Measurements from ENCODE around the gene PFKP. TPM values are rescaled to one million over a fixed set of nuclear protein-coding genes. Genes with fewer than 3 reads are reported as not detected.

PFKP gene
- total RNA-seq, 1 experiment from 2014 or later = 232 TPM

DNA sequence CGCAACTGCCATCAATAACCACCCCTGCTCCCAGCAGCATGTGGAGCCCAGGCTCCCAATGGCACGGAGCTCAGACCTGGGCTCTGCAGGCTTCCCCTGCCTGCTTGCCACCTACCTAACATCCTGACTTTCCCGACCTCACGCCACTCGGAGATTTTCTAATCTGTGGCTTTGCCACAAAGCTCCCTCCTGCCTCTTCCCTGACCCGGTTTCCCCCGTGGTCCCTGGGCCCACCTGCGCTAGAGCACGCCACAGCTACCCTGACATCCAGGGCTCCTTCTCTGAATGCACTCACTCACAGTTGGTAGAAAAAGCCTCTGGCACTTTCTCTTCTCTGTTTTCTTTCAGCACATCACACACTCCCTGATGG is 85.2 kb downstream of the PFKP start:
- peaks cover 4% of the 10 kb centered on the region for H3K36me3 ChIP-seq (ENCODE audit: control insufficient read depth, insufficient read depth, low read length)
- DNase-seq (ENCODE audit: low read depth, low spot score) (no peak), ATAC-seq (peak; percentile 17; the same call in 1 of the 2 replicates)
- ChIA-PET POLR2A (no interaction called here), CTCF (no interaction called here)
- intact Hi-C loops (cut with micrococcal nuclease; ENCODE audit: unreplicated experiment) (no loop called here), in situ Hi-C loops (cut with HindIII; ENCODE audit: low pct_unique_long_range_greater_than_20kb, low sequenced_read_pairs) (no loop called here)
- H3K27ac ChIP-seq (ENCODE audit: low read length) = no peak overlapping the region
- no peaks in the 10 kb centered on the region for H3K9me3 ChIP-seq (ENCODE audit: control insufficient read depth, insufficient read depth, low read depth, low read length)
- H3K27me3 ChIP-seq (ENCODE audit: control insufficient read depth, insufficient read depth, low read length) = no peaks in the 10 kb centered on the region
- TF ChIP-seq, protein P1, sequence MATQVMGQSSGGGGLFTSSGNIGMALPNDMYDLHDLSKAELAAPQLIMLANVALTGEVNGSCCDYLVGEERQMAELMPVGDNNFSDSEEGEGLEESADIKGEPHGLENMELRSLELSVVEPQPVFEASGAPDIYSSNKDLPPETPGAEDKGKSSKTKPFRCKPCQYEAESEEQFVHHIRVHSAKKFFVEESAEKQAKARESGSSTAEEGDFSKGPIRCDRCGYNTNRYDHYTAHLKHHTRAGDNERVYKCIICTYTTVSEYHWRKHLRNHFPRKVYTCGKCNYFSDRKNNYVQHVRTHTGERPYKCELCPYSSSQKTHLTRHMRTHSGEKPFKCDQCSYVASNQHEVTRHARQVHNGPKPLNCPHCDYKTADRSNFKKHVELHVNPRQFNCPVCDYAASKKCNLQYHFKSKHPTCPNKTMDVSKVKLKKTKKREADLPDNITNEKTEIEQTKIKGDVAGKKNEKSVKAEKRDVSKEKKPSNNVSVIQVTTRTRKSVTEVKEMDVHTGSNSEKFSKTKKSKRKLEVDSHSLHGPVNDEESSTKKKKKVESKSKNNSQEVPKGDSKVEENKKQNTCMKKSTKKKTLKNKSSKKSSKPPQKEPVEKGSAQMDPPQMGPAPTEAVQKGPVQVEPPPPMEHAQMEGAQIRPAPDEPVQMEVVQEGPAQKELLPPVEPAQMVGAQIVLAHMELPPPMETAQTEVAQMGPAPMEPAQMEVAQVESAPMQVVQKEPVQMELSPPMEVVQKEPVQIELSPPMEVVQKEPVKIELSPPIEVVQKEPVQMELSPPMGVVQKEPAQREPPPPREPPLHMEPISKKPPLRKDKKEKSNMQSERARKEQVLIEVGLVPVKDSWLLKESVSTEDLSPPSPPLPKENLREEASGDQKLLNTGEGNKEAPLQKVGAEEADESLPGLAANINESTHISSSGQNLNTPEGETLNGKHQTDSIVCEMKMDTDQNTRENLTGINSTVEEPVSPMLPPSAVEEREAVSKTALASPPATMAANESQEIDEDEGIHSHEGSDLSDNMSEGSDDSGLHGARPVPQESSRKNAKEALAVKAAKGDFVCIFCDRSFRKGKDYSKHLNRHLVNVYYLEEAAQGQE (IDR thresholded peaks at IDR 0.05; ENCODE audit: insufficient read depth in 1 of 2, low read depth in 2 of 2, low read length in 1 of 2) = no peak
- no peak for TF ChIP-seq SIN3A (IDR thresholded peaks at IDR 0.05; ENCODE audit: borderline replicate concordance, insufficient read depth, low read depth, low read length)
- no peak for TF ChIP-seq TCF7L2 (IDR thresholded peaks at IDR 0.05; ENCODE audit: low read depth, low read length)
- TF ChIP-seq POLR2AphosphoS5 (IDR thresholded peaks at IDR 0.05; ENCODE audit: low read depth, low read length) = no peak
- TF ChIP-seq, protein P2, sequence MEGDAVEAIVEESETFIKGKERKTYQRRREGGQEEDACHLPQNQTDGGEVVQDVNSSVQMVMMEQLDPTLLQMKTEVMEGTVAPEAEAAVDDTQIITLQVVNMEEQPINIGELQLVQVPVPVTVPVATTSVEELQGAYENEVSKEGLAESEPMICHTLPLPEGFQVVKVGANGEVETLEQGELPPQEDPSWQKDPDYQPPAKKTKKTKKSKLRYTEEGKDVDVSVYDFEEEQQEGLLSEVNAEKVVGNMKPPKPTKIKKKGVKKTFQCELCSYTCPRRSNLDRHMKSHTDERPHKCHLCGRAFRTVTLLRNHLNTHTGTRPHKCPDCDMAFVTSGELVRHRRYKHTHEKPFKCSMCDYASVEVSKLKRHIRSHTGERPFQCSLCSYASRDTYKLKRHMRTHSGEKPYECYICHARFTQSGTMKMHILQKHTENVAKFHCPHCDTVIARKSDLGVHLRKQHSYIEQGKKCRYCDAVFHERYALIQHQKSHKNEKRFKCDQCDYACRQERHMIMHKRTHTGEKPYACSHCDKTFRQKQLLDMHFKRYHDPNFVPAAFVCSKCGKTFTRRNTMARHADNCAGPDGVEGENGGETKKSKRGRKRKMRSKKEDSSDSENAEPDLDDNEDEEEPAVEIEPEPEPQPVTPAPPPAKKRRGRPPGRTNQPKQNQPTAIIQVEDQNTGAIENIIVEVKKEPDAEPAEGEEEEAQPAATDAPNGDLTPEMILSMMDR (IDR thresholded peaks at IDR 0.05) = no peak
- BruUV-seq (replicated peaks) = no TSS peak
- no peak overlapping the region for H3K4me3 ChIP-seq (ENCODE audit: low read depth in 2 of 2, low read length in 2 of 2)
- no peaks in the 10 kb centered on the region for H3K4me1 ChIP-seq (ENCODE audit: control insufficient read depth, insufficient read depth, low read length)

DNA sequence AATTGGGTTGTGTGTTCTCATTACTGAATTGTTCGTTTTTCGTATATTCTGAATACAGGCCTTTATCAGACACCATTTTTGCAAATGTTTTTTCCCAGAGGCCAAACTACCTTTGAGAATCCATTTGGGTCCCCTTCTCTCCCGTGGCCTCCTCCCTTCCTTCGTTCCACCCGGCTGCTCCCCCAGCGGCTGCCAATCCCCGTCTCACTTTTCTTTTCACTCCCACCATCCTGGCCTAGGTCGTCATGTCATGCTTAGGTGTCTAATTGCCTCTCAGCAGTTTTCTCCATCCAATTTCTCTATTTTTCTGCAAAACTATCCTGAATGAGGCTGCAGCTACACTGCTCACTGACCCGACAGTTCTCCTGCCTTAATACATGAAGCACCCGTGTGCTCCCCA is 87.3 kb downstream of the PFKP start:
- POLR2A ChIA-PET = no interaction called here
- intact Hi-C loops (cut with micrococcal nuclease; ENCODE audit: unreplicated experiment) = no loop called here
- H3K36me3 ChIP-seq (ENCODE audit: control insufficient read depth, insufficient read depth, low read length) = peaks cover 4% of the 10 kb centered on the region

More for the DNA sequence above, 87.3 kb downstream of the PFKP start:
- DNase-seq (ENCODE audit: low read depth, low spot score) (no peak), ATAC-seq (no peak)
- no TSS peak for BruUV-seq (replicated peaks)
- Histone ChIP-seq H3K9me3 (ENCODE audit: control insufficient read depth, insufficient read depth, low read depth, low read length) (no peaks in the 10 kb centered on the region), H3K27me3 (ENCODE audit: control insufficient read depth, insufficient read depth, low read length) (no peaks in the 10 kb centered on the region), H3K4me3 (ENCODE audit: low read depth in 2 of 2, low read length in 2 of 2) (no peak overlapping the region), H3K4me1 (ENCODE audit: control insufficient read depth, insufficient read depth, low read length) (no peaks in the 10 kb centered on the region), H3K27ac (ENCODE audit: low read length) (no peak overlapping the region)
- no peak for TF ChIP-seq POLR2AphosphoS5 (IDR thresholded peaks at IDR 0.05; ENCODE audit: low read depth, low read length)
- TF ChIP-seq TCF7L2 (IDR thresholded peaks at IDR 0.05; ENCODE audit: low read depth, low read length) = no peak
- TF ChIP-seq, protein P1 (IDR thresholded peaks at IDR 0.05; ENCODE audit: insufficient read depth in 1 of 2, low read depth in 2 of 2, low read length in 1 of 2) = no peak
- TF ChIP-seq SIN3A (IDR thresholded peaks at IDR 0.05; ENCODE audit: borderline replicate concordance, insufficient read depth, low read depth, low read length) = no peak
- TF ChIP-seq, protein P2 (IDR thresholded peaks at IDR 0.05) = no peak
- in situ Hi-C loops (cut with HindIII; ENCODE audit: low pct_unique_long_range_greater_than_20kb, low sequenced_read_pairs) = no loop called here
- CTCF ChIA-PET = no interaction called here
